Panc1 (cell line): ENCODE results near the gene CASP2. TPM values are rescaled to one million over a fixed set of nuclear protein-coding genes. Genes with fewer than 3 reads are reported as not detected.

Experiments used
- ATAC-seq: fragments of 200-7000 bp; cut with Tn5 transposase; 2 replicates; pipeline ENCODE4 v1.9.1; 2020; ENCODE audit warnings: mild to moderate bottlenecking, moderate library complexity
- BruUV-seq: library from RNA; stranded (reverse); fragments of 400-500 nt; replicated peaks from 2 replicates; lab custom pipeline; 2021; lab: Mats Ljungman, UMichigan
- CTCF ChIA-PET: fragments of 300-600 bp; sonication (Branson Sonifier 250); formaldehyde crosslinking; loops from one replicate; lab custom pipeline; 2022; ENCODE audit warnings: antibody characterized with exemption; lab: Charles Lee
- POLR2A ChIA-PET: fragments of 300-600 bp; sonication (Branson Sonifier 250); formaldehyde crosslinking; loops from one replicate; lab custom pipeline; 2022; ENCODE audit warnings: antibody characterized with exemption; lab: Charles Lee
- DNase-seq: peaks from one replicate; pipeline ENCODE4 v3.0.0-alpha.2; 2010; ENCODE audit warnings: low read depth, low spot score
- H3K27ac ChIP-seq: 2 replicates; pipeline ENCODE4 v1.5.1; 2011; ENCODE audit warnings: mild to moderate bottlenecking, low read length, inconsistent platforms
- H3K27me3 ChIP-seq: fragments of 200-500 bp; sonication (Bioruptor generic); 2 replicates; pipeline ENCODE4 v1.6.0; 2014; ENCODE audit warnings: low read length, inconsistent platforms; ENCODE audit not compliant: control insufficient read depth, insufficient read depth
- H3K36me3 ChIP-seq: fragments of 200-500 bp; sonication (Bioruptor generic); 2 replicates; pipeline ENCODE4 v1.5.1; 2014; ENCODE audit warnings: inconsistent platforms, mild to moderate bottlenecking, low read length, moderate library complexity; ENCODE audit not compliant: control insufficient read depth, insufficient read depth
- H3K4me1 ChIP-seq: 2 replicates; pipeline ENCODE4 v1.5.1; 2011; ENCODE audit warnings: inconsistent platforms, mild to moderate bottlenecking, low read length, moderate library complexity; ENCODE audit not compliant: control insufficient read depth, insufficient read depth
- H3K4me3 ChIP-seq, 2 experiments: 2 replicates each; pipeline ENCODE4 v1.5.1; 2011 to 2012; ENCODE audit warnings: low read depth in 2 of 2, low read length in 2 of 2, mild to moderate bottlenecking in 2 of 2, inconsistent platforms in 1 of 2, moderate library complexity in 1 of 2
- H3K9me3 ChIP-seq: fragments of 200-500 bp; sonication (Bioruptor generic); 2 replicates; pipeline ENCODE4 v1.5.1; 2014; ENCODE audit warnings: low read depth, mild to moderate bottlenecking, inconsistent platforms, low read length, moderate library complexity; ENCODE audit not compliant: control insufficient read depth, insufficient read depth
- POLR2AphosphoS5 ChIP-seq: IDR thresholded peaks from 2 replicates; pipeline ENCODE4 v1.6.1; 2012; ENCODE audit warnings: mild to moderate bottlenecking, low read depth, low read length, moderate library complexity
- SIN3A ChIP-seq: IDR thresholded peaks from 2 replicates; pipeline ENCODE4 v1.6.1; 2012; ENCODE audit warnings: low read depth, mild to moderate bottlenecking, low read length, moderate library complexity, borderline replicate concordance; ENCODE audit not compliant: insufficient read depth
- in situ Hi-C: cut with HindIII; loops from 2 replicates; pipeline ENCODE4 v1.10.0; 2016; ENCODE audit warnings: low sequenced_read_pairs, low pct_unique_long_range_greater_than_20kb
- intact Hi-C: fragments of 100-400 bp; cut with micrococcal nuclease; formaldehyde crosslinking; loops from one replicate; pipeline ENCODE4 v1.10.0; 2022; ENCODE audit not compliant: unreplicated experiment
- total RNA-seq: library from RNA; stranded (reverse); gene quantifications from one replicate; pipeline ENCODE4 v1.2.1, GENCODE V29; 2021; ENCODE audit not compliant: unreplicated experiment
- TF ChIP-seq, protein P1 (sequence below), 2 experiments: IDR thresholded peaks; 2 replicates each; pipeline ENCODE4 v1.6.1; 2011 to 2012; ENCODE audit warnings: low read depth in 2 of 2, control low read depth in 1 of 2, low read length in 1 of 2, mild to moderate bottlenecking in 1 of 2, moderate library complexity in 1 of 2; ENCODE audit not compliant: insufficient read depth in 1 of 2
- TF ChIP-seq, protein P2 (sequence below): fragments of 450-650 bp; IDR thresholded peaks from 2 replicates; pipeline ENCODE4 v1.5.1; 2017; ENCODE audit warnings: mild to moderate bottlenecking

Gene CASP2
- total RNA-seq, 1 experiment from 2014 or later = 47.4 TPM

DNA sequence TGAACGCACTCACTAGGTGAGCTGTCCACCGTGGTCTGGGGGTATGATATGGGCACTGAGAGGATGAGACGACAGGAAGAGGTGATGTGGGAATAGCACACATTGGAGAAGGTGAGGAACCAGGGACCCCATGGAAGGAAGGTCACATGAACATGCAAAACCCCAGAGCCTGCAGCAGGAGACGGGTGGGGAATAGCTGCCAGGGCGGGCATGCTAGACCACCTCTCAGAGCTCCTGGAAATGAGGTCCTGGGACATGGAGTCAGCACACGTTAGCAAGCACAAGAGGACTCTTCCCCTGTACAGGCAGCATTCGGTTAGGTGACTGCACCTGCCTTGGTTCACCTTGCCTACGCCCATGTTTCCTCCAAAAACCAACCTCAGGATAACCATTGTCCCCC, 66.2 kb downstream of the CASP2 start:
- in situ Hi-C loops = no loop called here
- intact Hi-C loops = no loop called here
- no peak for TF ChIP-seq POLR2AphosphoS5
- ATAC-seq (no peak), DNase-seq (no peak)
- no peaks in the 10 kb centered on the region for H3K9me3 ChIP-seq
- ChIA-PET POLR2A (no interaction called here), CTCF (no interaction called here)
- H3K4me3 ChIP-seq = no peak overlapping the region
- H3K4me1 ChIP-seq = no peaks in the 10 kb centered on the region
- no peaks in the 10 kb centered on the region for H3K36me3 ChIP-seq
- no peak overlapping the region for H3K27ac ChIP-seq
- H3K27me3 ChIP-seq = no peaks in the 10 kb centered on the region; the same call in 1 of the 2 replicates
- no TSS peak for BruUV-seq

DNA sequence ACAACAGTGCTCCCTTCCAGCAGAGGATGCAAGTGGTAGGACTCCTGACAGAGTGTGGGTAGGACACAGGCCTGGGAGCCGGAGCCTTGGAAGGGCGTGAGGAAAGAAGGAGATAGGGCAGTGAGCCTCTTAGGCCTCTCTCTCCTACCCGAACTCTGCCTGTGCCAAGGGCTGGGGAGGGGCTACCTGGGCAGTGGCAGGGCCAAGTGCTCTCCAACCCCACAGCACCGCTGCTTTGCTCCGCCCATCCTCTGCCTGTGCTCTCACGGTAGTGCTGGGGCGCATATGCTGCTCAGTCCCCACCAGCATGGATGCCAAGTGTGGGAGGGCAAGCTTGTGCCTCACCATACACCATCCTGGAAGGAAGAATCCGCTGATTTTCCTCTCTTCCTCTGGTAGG, 66.8 kb downstream of the CASP2 start:
- no peak for TF ChIP-seq POLR2AphosphoS5
- no peak for TF ChIP-seq SIN3A
- no peaks in the 10 kb centered on the region for H3K9me3 ChIP-seq
- no TSS peak for BruUV-seq
- in situ Hi-C loops (no loop called here), intact Hi-C loops (no loop called here)
- H3K27ac ChIP-seq = no peak overlapping the region
- DNase-seq (no peak), ATAC-seq (no peak)
- H3K27me3 ChIP-seq = no peaks in the 10 kb centered on the region; the same call in 1 of the 2 replicates
- H3K36me3 ChIP-seq = no peaks in the 10 kb centered on the region
- POLR2A ChIA-PET = no interaction called here
- H3K4me1 ChIP-seq = no peaks in the 10 kb centered on the region
- no peak overlapping the region for H3K4me3 ChIP-seq
- CTCF ChIA-PET = no interaction called here

DNA sequence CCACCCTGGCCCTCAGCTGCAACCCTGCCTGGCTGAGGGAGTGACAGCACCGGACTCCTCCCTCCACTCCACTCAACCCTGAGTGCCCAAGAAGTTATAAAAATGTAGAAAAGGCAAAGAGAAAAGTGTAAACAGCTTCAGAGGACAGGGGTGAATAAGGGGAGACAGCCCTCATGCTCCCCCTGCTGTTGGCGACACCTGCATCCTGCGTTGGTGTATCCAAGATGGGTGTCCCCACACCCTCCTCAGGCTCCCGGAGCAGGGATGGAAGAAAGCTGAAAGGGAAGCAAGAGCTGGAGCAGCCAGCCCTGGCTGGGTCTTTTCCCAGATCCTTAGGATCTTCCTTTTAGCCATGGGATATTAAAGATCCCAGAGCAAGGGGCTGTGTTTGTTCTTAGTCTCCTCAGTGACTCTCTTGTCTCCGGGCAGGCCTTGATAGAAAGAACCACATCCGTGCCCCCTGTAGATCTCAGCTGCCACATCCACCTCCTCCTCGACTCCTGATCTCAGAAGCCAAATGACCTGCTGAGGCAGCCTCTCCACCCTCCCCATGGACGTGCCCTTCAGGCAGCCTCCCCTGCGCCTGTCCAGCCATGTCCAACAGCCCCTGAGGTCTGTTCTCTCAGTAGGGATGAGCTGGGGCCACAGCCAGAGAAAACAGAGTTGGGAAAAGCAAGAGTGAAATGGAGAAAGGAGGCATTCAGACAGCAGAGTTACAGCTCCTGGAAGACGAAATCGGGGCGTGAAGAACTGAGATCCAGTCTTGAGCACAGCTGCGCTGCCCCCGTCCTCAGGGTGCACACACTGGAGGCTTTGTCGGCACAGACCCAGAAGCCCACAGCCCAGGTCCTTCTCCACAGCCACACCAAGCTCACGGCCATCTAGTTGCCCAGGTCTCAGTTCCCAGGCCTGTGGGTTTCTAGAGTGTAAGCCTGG, 67.6 kb downstream of the CASP2 start:
- BruUV-seq = no TSS peak
- ChIA-PET POLR2A (no interaction called here), CTCF (no interaction called here)
- no peaks in the 10 kb centered on the region for H3K4me1 ChIP-seq
- TF ChIP-seq, protein P1, sequence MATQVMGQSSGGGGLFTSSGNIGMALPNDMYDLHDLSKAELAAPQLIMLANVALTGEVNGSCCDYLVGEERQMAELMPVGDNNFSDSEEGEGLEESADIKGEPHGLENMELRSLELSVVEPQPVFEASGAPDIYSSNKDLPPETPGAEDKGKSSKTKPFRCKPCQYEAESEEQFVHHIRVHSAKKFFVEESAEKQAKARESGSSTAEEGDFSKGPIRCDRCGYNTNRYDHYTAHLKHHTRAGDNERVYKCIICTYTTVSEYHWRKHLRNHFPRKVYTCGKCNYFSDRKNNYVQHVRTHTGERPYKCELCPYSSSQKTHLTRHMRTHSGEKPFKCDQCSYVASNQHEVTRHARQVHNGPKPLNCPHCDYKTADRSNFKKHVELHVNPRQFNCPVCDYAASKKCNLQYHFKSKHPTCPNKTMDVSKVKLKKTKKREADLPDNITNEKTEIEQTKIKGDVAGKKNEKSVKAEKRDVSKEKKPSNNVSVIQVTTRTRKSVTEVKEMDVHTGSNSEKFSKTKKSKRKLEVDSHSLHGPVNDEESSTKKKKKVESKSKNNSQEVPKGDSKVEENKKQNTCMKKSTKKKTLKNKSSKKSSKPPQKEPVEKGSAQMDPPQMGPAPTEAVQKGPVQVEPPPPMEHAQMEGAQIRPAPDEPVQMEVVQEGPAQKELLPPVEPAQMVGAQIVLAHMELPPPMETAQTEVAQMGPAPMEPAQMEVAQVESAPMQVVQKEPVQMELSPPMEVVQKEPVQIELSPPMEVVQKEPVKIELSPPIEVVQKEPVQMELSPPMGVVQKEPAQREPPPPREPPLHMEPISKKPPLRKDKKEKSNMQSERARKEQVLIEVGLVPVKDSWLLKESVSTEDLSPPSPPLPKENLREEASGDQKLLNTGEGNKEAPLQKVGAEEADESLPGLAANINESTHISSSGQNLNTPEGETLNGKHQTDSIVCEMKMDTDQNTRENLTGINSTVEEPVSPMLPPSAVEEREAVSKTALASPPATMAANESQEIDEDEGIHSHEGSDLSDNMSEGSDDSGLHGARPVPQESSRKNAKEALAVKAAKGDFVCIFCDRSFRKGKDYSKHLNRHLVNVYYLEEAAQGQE (IDR thresholded peaks at IDR 0.05; ENCODE audit: insufficient read depth in 1 of 2, low read depth in 2 of 2, low read length in 1 of 2) = no peak
- TF ChIP-seq SIN3A (no peak), POLR2AphosphoS5 (no peak)
- TF ChIP-seq, protein P2, sequence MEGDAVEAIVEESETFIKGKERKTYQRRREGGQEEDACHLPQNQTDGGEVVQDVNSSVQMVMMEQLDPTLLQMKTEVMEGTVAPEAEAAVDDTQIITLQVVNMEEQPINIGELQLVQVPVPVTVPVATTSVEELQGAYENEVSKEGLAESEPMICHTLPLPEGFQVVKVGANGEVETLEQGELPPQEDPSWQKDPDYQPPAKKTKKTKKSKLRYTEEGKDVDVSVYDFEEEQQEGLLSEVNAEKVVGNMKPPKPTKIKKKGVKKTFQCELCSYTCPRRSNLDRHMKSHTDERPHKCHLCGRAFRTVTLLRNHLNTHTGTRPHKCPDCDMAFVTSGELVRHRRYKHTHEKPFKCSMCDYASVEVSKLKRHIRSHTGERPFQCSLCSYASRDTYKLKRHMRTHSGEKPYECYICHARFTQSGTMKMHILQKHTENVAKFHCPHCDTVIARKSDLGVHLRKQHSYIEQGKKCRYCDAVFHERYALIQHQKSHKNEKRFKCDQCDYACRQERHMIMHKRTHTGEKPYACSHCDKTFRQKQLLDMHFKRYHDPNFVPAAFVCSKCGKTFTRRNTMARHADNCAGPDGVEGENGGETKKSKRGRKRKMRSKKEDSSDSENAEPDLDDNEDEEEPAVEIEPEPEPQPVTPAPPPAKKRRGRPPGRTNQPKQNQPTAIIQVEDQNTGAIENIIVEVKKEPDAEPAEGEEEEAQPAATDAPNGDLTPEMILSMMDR = no peak
- no peaks in the 10 kb centered on the region for H3K9me3 ChIP-seq
- H3K27ac ChIP-seq = no peak overlapping the region
- intact Hi-C loops (no loop called here), in situ Hi-C loops (no loop called here)
- ATAC-seq = peak; percentile 31; the same call in 1 of the 2 replicates
- DNase-seq = no peak
- H3K4me3 ChIP-seq = no peak overlapping the region
- peaks cover 3% of the 10 kb centered on the region; the same call in 1 of the 2 replicates for H3K27me3 ChIP-seq
- H3K36me3 ChIP-seq = no peaks in the 10 kb centered on the region
